IMR-90 (cell line): ENCODE measurements around the gene BHLHA9. TPM values are rescaled to one million over a fixed set of nuclear protein-coding genes. Genes with fewer than 3 reads are reported as not detected.

ENCODE experiments used
- ATAC-seq: fragments of 200-7000 bp; cut with Tn5 transposase; 2 replicates; pipeline ENCODE4 v1.9.1; 2020; ENCODE audit warnings: low read depth, mild to moderate bottlenecking, moderate library complexity
- BruUV-seq: library from RNA; stranded (reverse); fragments of 400-500 nt; replicated peaks from 2 replicates; lab custom pipeline; 2021; lab: Mats Ljungman, UMichigan
- CTCF ChIA-PET: fragments of 300-600 bp; formaldehyde crosslinking; extraction: SDS; loops from one replicate; lab custom pipeline; 2021; ENCODE audit warnings: antibody characterized with exemption; lab: Yijun Ruan, JAX
- POLR2A ChIA-PET: fragments of 300-600 bp; sonication (Branson Sonifier 250); formaldehyde crosslinking; loops from one replicate; lab custom pipeline; 2022; ENCODE audit warnings: antibody characterized with exemption; ENCODE audit not compliant: unreplicated experiment; lab: Charles Lee
- DNase-seq: peaks from one replicate; pipeline ENCODE4 v3.0.0; 2013
- H2AFZ ChIP-seq: replicated peaks from 2 replicates; pipeline ENCODE3; 2013; ENCODE audit warnings: low read length, mild to moderate bottlenecking; ENCODE audit not compliant: poor library complexity
- H2AK5ac ChIP-seq: 2 replicates; pipeline ENCODE4 v1.6.1; 2013; ENCODE audit warnings: low read depth, low read length, inconsistent platforms
- H2AK9ac ChIP-seq: replicated peaks from 2 replicates; pipeline ENCODE3; 2013; ENCODE audit warnings: mild to moderate bottlenecking, low read depth, low read length, moderate library complexity; ENCODE audit not compliant: poor library complexity
- H2BK120ac ChIP-seq: 2 replicates; pipeline ENCODE4 v1.6.1; 2013; ENCODE audit warnings: low read depth, low read length, inconsistent platforms
- H2BK15ac ChIP-seq: 3 replicates; pipeline ENCODE4 v1.6.1; 2013; ENCODE audit warnings: low read depth, low read length, inconsistent platforms
- H2BK20ac ChIP-seq: 2 replicates; pipeline ENCODE4 v1.6.1; 2013; ENCODE audit warnings: low read depth, mild to moderate bottlenecking, inconsistent platforms, low read length, moderate library complexity
- H2BK5ac ChIP-seq: 2 replicates; pipeline ENCODE4 v1.6.1; 2013; ENCODE audit warnings: mild to moderate bottlenecking, low read depth, low read length, inconsistent platforms; ENCODE audit not compliant: poor library complexity, severe bottlenecking
- H3K14ac ChIP-seq: replicated peaks from 2 replicates; pipeline ENCODE4 v1.6.1; 2013; ENCODE audit warnings: low read depth, low read length, inconsistent platforms
- H3K18ac ChIP-seq: 2 replicates; pipeline ENCODE4 v1.6.1; 2013; ENCODE audit warnings: low read depth, low read length, control low read depth
- H3K23ac ChIP-seq: 2 replicates; pipeline ENCODE4 v1.6.1; 2013; ENCODE audit warnings: low read depth, low read length, inconsistent platforms
- H3K27ac ChIP-seq: 2 replicates; pipeline ENCODE4 v1.5.1; 2013; ENCODE audit warnings: mild to moderate bottlenecking, control low read depth, low read length; ENCODE audit not compliant: insufficient read depth
- H3K27me3 ChIP-seq: 2 replicates; pipeline ENCODE4 v1.6.1; 2013; ENCODE audit warnings: low read length; ENCODE audit not compliant: control insufficient read depth, insufficient read depth
- H3K36me3 ChIP-seq: 2 replicates; pipeline ENCODE4 v1.6.1; 2013; ENCODE audit warnings: low read length, mixed read lengths; ENCODE audit not compliant: control insufficient read depth, insufficient read depth
- H3K4ac ChIP-seq: 2 replicates; pipeline ENCODE4 v1.6.1; 2013; ENCODE audit warnings: low read depth, low read length, inconsistent platforms
- H3K4me1 ChIP-seq: 2 replicates; pipeline ENCODE4 v1.6.1; 2013; ENCODE audit warnings: low read length, mixed read lengths; ENCODE audit not compliant: control insufficient read depth, insufficient read depth
- H3K4me2 ChIP-seq: 2 replicates; pipeline ENCODE4 v1.6.1; 2013; ENCODE audit warnings: low read depth, mild to moderate bottlenecking, control low read depth, low read length, moderate library complexity
- H3K4me3 ChIP-seq: 2 replicates; pipeline ENCODE4 v1.5.1; 2013; ENCODE audit warnings: low read depth, mild to moderate bottlenecking, control low read depth, low read length, moderate library complexity; ENCODE audit not compliant: insufficient read depth
- H3K56ac ChIP-seq: 2 replicates; pipeline ENCODE4 v1.6.1; 2013; ENCODE audit warnings: low read length, inconsistent platforms; ENCODE audit not compliant: insufficient read depth; ENCODE audit errors: extremely low read depth
- H3K79me1 ChIP-seq, 2 experiments: 2 replicates each; pipeline ENCODE4 v1.6.1; 2013; ENCODE audit warnings: low read length in 2 of 2, inconsistent platforms in 1 of 2, low read depth in 1 of 2
- H3K9ac ChIP-seq: 2 replicates; pipeline ENCODE4 v1.6.1; 2013; ENCODE audit warnings: low read depth, low read length, control low read depth
- H3K9me1 ChIP-seq: 2 replicates; pipeline ENCODE4 v1.6.1; 2013; ENCODE audit warnings: low read length, inconsistent platforms; ENCODE audit not compliant: insufficient read depth
- H3K9me3 ChIP-seq: 2 replicates; pipeline ENCODE4 v1.6.1; 2013; ENCODE audit warnings: low read length; ENCODE audit not compliant: control insufficient read depth, insufficient read depth
- H4K20me1 ChIP-seq: 2 replicates; pipeline ENCODE4 v1.6.1; 2013; ENCODE audit warnings: low read length, inconsistent platforms; ENCODE audit not compliant: insufficient read depth
- H4K5ac ChIP-seq: 2 replicates; pipeline ENCODE4 v1.6.1; 2013; ENCODE audit warnings: mild to moderate bottlenecking, low read depth, low read length, control low read depth
- H4K8ac ChIP-seq, 2 experiments: 2 replicates each; pipeline ENCODE4 v1.6.1; 2013; ENCODE audit warnings: low read depth in 2 of 2, low read length in 2 of 2, control low read depth in 1 of 2, inconsistent platforms in 1 of 2
- H4K91ac ChIP-seq: 2 replicates; pipeline ENCODE4 v1.6.1; 2013; ENCODE audit warnings: low read depth, low read length, inconsistent platforms; ENCODE audit not compliant: insufficient read depth
- BHLHE40 ChIP-seq: fragments of 150-350 bp; IDR thresholded peaks from 2 replicates; pipeline ENCODE4 v1.6.1; 2016; ENCODE audit warnings: mild to moderate bottlenecking, low read depth, low read length
- CEBPB ChIP-seq: IDR thresholded peaks from 2 replicates; pipeline ENCODE4 v1.6.1; 2012; ENCODE audit warnings: low read depth, low read length, improper control_type of control experiment
- CHD1 ChIP-seq: IDR thresholded peaks from 2 replicates; pipeline ENCODE4 v1.6.1; 2012; ENCODE audit warnings: low read depth, low read length, improper control_type of control experiment
- ELK1 ChIP-seq: fragments of 150-350 bp; IDR thresholded peaks from 2 replicates; pipeline ENCODE4 v1.6.1; 2016; ENCODE audit warnings: low read depth, mild to moderate bottlenecking, low read length, moderate library complexity, borderline replicate concordance
- FOS ChIP-seq: fragments of 150-350 bp; IDR thresholded peaks from 2 replicates; pipeline ENCODE4 v1.6.1; 2016; ENCODE audit warnings: low read depth, low read length
- MAFK ChIP-seq: IDR thresholded peaks from 2 replicates; pipeline ENCODE4 v1.6.1; 2012; ENCODE audit warnings: low read depth, low read length, improper control_type of control experiment
- MAZ ChIP-seq: IDR thresholded peaks from 2 replicates; pipeline ENCODE4 v1.6.1; 2012; ENCODE audit warnings: low read depth, mild to moderate bottlenecking, low read length, improper control_type of control experiment, moderate library complexity, borderline replicate concordance
- NFE2L2 ChIP-seq: fragments of 150-350 bp; IDR thresholded peaks from 2 replicates; pipeline ENCODE4 v1.6.1; 2016; ENCODE audit warnings: low read depth, mild to moderate bottlenecking, low read length
- POLR2A ChIP-seq: IDR thresholded peaks from 2 replicates; pipeline ENCODE4 v1.6.1; 2012; ENCODE audit warnings: mild to moderate bottlenecking, low read depth, low read length
- RAD21 ChIP-seq: IDR thresholded peaks from 2 replicates; pipeline ENCODE4 v1.6.1; 2012; ENCODE audit warnings: low read length, improper control_type of control experiment
- RCOR1 ChIP-seq: IDR thresholded peaks from 2 replicates; pipeline ENCODE4 v1.6.1; 2012; ENCODE audit warnings: mild to moderate bottlenecking, low read length, improper control_type of control experiment; ENCODE audit not compliant: insufficient replicate concordance
- RFX5 ChIP-seq: IDR thresholded peaks from 2 replicates; pipeline ENCODE4 v1.8.0; 2012; ENCODE audit warnings: low read depth, mild to moderate bottlenecking, low read length, moderate library complexity
- SMC3 ChIP-seq: fragments of 150-350 bp; IDR thresholded peaks from 2 replicates; pipeline ENCODE4 v1.6.1; 2016; ENCODE audit warnings: low read depth, mild to moderate bottlenecking, antibody characterized with exemption, low read length, moderate library complexity
- USF2 ChIP-seq: fragments of 150-350 bp; IDR thresholded peaks from 2 replicates; pipeline ENCODE4 v1.6.1; 2017; ENCODE audit warnings: mild to moderate bottlenecking, antibody characterized with exemption, low read length, low read depth
- WGBS, 2 experiments: methylation state at CpG; one replicate each; pipeline versions ENCODE4 v1.1.5 to v1.1.7; 2013; ENCODE audit warnings: missing lambda C conversion rate in 2 of 2; ENCODE audit not compliant: insufficient read length in 1 of 2; ENCODE audit errors: extremely low coverage in 2 of 2; 5-methylcytosine and 5-hydroxymethylcytosine counted together
- dilution Hi-C: fragments of 300-500 bp; cut with HindIII; formaldehyde crosslinking; loops from one replicate; pipeline ENCODE4 v1.14.3; 2018; ENCODE audit warnings: low sequenced_read_pairs; ENCODE audit not compliant: unreplicated experiment
- in situ Hi-C: fragments of 300-500 bp; cut with MboI; formaldehyde crosslinking; loops from 3 replicates; pipeline ENCODE4 v1.14.3; 2019; ENCODE audit warnings: low sequenced_read_pairs, inconsistent platforms, mixed read lengths
- intact Hi-C: fragments of 100-400 bp; cut with micrococcal nuclease; formaldehyde crosslinking; loops from 2 replicates; pipeline ENCODE4 v1.10.0; 2022
- polyA plus RNA-seq, 3 experiments: library from polyadenylated mRNA; depleted of rRNA; stranded (reverse); fragments of >200 nt; gene quantifications; 2 replicates each; pipeline ENCODE4 v1.2.3, GENCODE V29; 2012; ENCODE audit warnings: low replicate concordance in 1 of 3
- total RNA-seq: library from RNA; depleted of rRNA; stranded (reverse); fragments of >200 nt; gene quantifications from 2 replicates; pipeline ENCODE4 v1.2.3, GENCODE V29; 2012
- TF ChIP-seq, protein P1 (sequence below): conservative IDR thresholded peaks from 2 replicates; pipeline ENCODE4 v1.5.1; 2012; ENCODE audit warnings: mild to moderate bottlenecking, low read depth, low read length, improper control_type of control experiment

Gene BHLHA9
- total and polyA plus RNA-seq, 2 of the 4 experiments (the other 2 are of a cell fraction): not detected

GRCh38 chr17:1264196-1264595 is 6.0 kb upstream of the BHLHA9 start:
- Histone ChIP-seq H3K18ac (no peak overlapping the region), H4K91ac (no peak overlapping the region), H3K9me3 (no peaks in the 10 kb centered on the region), H2BK5ac (no peak overlapping the region), H2BK20ac (no peak overlapping the region), H2AFZ (no peak overlapping the region), H3K27ac (no peak overlapping the region), H3K56ac (no peak overlapping the region), H3K23ac (no peak overlapping the region), H3K79me1 (no peaks in the 10 kb centered on the region), H3K4me1 (peaks cover 3% of the 10 kb centered on the region), H2AK5ac (no peak overlapping the region), H3K27me3 (peaks cover 5% of the 10 kb centered on the region), H4K5ac (no peak overlapping the region), H4K8ac (no peak overlapping the region), H3K14ac (no peak overlapping the region), H2AK9ac (no peak overlapping the region), H3K4me2 (no peak overlapping the region), H2BK120ac (no peak overlapping the region), H3K9ac (no peak overlapping the region), H3K36me3 (no peaks in the 10 kb centered on the region), H4K20me1 (no peaks in the 10 kb centered on the region), H3K4me3 (no peak overlapping the region), H2BK15ac (no peak overlapping the region), H3K9me1 (no peaks in the 10 kb centered on the region), H3K4ac (no peak overlapping the region)
- no peak for DNase-seq
- WGBS, 2 experiments: 57% methylated on average over 2 of the region's 9 CpGs; no CpG with 5 or more reads in 1 of the 2 experiments
- BruUV-seq: no TSS peak
- ChIA-PET POLR2A (no interaction called here), CTCF (interaction anchor here (1.2 kb wide), 1 partner anchor 254 kb away, joined by 3 read pairs; no protein-coding TSS in a partner anchor)
- in situ Hi-C loops (no loop called here), intact Hi-C loops (no loop called here), dilution Hi-C loops (no loop called here)
- TF ChIP-seq USF2 (no peak), ELK1 (no peak), SMC3 (no peak), CHD1 (no peak), NFE2L2 (no peak), FOS (no peak), MAZ (no peak), MAFK (no peak), RFX5 (no peak), RCOR1 (no peak), CEBPB (no peak), BHLHE40 (no peak), POLR2A (no peak), RAD21 (no peak)
- TF ChIP-seq, protein P1, sequence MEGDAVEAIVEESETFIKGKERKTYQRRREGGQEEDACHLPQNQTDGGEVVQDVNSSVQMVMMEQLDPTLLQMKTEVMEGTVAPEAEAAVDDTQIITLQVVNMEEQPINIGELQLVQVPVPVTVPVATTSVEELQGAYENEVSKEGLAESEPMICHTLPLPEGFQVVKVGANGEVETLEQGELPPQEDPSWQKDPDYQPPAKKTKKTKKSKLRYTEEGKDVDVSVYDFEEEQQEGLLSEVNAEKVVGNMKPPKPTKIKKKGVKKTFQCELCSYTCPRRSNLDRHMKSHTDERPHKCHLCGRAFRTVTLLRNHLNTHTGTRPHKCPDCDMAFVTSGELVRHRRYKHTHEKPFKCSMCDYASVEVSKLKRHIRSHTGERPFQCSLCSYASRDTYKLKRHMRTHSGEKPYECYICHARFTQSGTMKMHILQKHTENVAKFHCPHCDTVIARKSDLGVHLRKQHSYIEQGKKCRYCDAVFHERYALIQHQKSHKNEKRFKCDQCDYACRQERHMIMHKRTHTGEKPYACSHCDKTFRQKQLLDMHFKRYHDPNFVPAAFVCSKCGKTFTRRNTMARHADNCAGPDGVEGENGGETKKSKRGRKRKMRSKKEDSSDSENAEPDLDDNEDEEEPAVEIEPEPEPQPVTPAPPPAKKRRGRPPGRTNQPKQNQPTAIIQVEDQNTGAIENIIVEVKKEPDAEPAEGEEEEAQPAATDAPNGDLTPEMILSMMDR: no peak
- ATAC-seq: no peak
